Head of caudate nucleus (tissue), 42 donors: ENCODE results near the gene GLI1.
"Not testable (repeated sequence)": the region's sequence is repeated elsewhere in the genome, so short reads cannot be mapped to it uniquely, and the experiment has no call there.

Experiments used
- DNase-seq, 42 donors: peaks; one replicate each; pipeline versions ENCODE4 v3.0.0 to v3.0.0-alpha.2; 2020 to 2021; ENCODE audit warnings: mixed read lengths in 7 of 42
- intact Hi-C: fragments of 100-400 bp; cut with DNase I; formaldehyde crosslinking; loops from one replicate; pipeline ENCODE4 v1.15.0; 2022

Gene GLI1

DNA sequence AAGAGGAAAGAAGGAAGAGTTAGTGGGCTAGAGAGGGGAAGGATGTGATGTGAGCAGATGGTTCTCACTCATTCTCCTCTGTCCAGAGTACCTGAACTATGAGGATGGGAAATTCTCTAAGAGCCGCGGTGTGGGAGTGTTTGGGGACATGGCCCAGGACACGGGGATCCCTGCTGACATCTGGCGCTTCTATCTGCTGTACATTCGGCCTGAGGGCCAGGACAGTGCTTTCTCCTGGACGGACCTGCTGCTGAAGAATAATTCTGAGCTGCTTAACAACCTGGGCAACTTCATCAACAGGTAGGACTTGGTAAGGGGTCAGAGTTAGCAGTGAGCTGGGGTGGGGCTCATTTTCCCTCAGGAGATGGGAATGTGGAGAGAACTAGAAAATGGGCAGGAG, 53.1 kb downstream of the GLI1 start:
- intact Hi-C loops = no loop called here
- DNase-seq = no peak

DNA sequence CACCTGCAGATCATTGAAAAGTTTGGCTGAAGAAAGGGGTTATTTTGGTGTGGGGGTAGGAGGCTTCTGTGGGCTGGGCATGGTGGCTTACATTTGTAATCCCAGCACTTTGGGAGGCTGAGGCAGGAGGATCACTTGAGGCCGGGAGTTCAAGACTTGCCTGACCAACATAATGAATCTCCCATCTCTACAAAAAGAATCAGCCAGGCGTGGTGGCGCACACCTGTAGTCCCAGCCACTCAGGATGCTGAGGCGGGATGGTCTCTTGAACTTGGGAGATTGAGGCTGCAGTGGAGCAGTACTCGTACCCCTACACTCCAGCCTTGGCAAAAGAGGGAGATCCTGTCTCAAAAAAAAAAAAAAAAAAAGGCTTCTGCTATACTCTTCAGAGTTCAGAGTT, 53.7 kb downstream of the GLI1 start:
- intact Hi-C loops = no loop called here
- no peak for DNase-seq

DNA sequence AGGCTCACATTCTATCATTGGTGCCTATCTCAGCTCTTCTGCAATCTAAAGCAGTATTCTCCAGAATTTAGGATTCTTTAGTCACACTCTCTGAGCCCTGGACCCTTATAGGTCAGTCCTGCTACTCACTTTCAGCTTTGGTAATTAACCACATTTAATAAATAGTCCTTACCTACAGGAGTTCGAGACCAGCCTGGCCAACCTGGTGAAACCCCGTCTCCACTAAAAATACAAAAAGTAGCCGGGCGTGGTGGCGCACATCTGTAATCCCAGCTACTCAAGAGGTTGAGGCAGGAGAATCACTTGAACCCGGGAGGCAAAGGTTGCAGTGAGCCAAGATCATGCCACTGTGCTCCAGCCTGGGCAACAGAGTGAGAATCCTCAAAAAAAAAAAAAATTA, 54.1 kb downstream of the GLI1 start:
- intact Hi-C loops, DNase-seq: not testable (repeated sequence)

DNA sequence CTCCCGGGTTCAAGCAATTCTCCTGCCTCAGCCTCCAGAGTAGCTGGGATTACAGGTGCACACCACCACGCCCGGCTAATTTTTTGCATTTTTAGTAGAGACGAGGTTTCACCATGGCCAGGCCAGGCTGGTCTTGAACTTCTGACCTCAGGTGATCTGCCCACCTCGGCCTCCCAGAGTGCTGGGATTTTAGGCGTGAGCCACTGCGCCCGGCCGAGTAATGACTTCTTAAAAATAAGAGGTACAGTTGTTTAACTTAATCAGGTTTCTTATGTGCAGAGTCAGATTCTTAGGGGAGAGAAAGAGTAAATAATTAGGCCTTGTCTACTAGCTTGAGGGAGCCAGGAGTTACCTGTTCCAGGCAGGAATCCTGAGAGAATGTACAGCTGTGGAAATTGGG, 54.7 kb downstream of the GLI1 start:
- intact Hi-C loops, DNase-seq: not testable (repeated sequence)

DNA sequence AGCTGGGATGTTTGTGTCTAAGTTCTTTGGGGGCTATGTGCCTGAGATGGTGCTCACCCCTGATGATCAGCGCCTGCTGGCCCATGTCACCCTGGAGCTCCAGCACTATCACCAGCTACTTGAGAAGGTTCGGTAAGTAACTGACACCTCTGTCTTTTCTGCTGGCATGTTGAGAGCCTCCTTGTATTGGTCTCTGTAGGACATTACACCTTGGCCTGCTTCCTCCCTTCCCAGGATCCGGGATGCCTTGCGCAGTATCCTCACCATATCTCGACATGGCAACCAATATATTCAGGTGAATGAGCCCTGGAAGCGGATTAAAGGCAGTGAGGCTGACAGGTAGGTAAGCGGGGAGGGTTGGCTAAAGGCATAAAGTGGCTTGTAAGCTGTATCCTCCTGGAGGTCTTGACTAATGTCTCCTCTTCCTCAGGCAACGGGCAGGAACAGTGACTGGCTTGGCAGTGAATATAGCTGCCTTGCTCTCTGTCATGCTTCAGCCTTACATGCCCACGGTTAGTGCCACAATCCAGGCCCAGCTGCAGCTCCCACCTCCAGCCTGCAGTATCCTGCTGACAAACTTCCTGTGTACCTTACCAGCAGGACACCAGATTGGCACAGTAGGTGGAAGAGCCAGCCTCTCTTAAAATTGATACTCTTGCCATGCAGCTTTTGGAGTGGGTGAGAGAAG, 55.3 kb downstream of the GLI1 start:
- no peak for DNase-seq
- intact Hi-C loops = no loop called here

DNA sequence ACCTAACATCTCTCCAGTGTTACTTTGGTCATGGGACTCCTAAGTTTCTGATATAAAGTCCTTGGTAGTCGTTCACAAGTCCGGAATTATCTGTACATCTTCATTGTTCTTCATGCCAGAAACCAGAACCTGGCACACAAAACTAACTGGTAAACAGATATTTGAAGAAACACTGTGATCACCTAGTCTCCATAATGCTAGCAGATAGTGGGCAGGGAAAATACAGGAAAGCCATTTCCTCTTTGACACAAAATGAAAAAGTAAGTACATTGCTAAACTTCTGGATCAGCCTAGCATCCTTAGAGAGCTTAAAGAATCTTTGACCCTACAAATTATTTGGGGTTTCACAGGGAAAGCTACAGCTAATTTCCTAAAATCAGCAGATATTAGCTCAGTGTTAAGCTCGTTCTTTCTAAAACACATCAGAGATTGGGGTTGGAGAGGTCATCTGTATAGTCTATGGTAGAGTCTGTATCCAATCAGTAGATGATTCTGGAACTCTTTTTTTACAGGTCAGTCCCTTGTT, 55.9 kb downstream of the GLI1 start:
- DNase-seq = no peak
- intact Hi-C loops = no loop called here

DNA sequence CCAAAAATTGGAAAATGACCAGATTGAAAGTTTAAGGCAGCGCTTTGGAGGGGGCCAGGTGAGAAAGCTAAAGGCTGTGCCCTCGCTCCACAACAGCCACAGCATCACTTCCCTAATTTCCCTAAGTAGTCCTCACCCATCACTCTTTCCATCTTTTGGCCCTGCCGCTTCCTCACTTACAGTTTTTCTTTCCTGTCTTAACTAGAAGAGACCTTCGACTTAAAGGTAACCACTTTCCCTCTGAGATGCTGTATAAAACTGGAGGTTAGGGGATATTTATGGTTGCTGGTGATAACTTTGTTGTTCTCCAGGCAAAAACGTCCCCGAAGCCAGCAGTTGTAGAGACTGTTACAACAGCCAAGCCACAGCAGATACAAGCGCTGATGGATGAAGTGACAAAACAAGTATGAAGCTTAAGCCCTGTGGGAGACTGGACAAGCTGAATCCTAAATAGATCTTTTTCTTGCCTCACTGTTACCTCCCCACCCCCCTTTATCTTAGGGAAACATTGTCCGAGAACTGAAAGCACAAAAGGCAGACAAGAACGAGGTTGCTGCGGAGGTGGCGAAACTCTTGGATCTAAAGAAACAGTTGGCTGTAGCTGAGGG, 56.5 kb downstream of the GLI1 start:
- intact Hi-C loops = no loop called here
- DNase-seq = no peak

DNA sequence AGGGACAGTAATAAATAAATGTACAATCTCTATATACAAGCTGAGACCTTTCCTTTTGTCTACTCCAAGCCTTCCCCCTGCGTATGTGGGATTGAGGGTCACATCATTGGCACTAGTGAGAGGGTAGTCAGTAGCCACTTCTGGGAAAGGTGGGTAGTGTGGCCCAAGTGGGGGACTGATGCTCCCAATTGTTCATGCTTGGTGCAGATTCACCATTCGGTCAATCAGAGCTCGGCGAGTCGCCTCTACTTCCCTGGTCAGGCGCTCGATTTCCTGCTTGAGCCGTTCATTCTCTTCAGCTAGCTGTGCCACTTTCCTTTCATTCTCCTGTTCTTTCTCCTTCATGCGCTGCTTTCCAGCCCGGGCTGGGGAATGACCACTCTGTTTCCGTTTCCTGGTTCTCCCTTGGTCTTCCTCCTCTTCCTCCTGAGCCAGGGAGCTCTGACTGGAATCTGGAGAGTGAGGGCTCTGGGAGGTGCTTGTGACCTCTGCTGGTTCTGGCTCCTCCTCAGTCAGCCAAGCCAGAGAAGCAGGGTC, 57.1 kb downstream of the GLI1 start:
- intact Hi-C loops = no loop called here
- DNase-seq = no peak

DNA sequence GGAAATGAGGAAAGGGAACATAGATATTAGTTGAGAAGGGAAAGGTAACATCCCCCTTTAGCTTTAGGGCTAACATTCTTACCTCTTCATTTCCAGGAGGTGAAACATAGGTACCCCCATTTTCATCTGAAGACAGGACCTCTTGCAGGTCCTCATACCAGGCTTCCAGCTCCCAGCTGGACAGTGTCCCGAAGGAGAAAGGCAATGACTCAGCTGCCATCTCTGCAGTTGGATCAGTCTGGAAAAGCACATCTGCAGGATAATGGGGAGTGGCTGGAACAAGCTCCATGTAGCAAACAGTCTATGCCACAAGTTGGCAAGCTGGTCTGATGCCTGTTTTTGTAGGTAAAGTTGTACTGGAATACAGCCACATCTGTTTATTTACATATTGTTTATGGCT, 57.6 kb downstream of the GLI1 start:
- intact Hi-C loops = no loop called here
- DNase-seq = no peak

DNA sequence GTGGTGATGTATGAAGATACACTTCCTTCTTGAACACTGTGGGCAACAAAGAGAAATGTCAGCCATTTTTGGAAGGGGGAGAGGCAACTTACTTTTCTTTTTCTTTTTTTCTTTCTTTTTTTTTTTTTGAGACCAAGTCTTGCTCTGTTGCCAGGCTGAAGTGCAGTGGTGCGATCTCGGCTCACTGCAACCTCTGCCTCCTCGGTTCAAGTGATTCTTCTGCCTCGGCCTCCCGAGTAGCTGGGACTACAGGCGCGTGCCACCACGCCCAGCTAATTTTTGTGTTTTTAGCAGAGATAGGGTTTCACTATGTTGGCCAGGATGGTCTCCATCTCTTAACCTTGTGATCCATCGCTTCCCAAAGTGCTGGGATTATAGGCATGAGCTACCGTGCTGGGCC, 58.1 kb downstream of the GLI1 start:
- DNase-seq, intact Hi-C loops: not testable (repeated sequence)

DNA sequence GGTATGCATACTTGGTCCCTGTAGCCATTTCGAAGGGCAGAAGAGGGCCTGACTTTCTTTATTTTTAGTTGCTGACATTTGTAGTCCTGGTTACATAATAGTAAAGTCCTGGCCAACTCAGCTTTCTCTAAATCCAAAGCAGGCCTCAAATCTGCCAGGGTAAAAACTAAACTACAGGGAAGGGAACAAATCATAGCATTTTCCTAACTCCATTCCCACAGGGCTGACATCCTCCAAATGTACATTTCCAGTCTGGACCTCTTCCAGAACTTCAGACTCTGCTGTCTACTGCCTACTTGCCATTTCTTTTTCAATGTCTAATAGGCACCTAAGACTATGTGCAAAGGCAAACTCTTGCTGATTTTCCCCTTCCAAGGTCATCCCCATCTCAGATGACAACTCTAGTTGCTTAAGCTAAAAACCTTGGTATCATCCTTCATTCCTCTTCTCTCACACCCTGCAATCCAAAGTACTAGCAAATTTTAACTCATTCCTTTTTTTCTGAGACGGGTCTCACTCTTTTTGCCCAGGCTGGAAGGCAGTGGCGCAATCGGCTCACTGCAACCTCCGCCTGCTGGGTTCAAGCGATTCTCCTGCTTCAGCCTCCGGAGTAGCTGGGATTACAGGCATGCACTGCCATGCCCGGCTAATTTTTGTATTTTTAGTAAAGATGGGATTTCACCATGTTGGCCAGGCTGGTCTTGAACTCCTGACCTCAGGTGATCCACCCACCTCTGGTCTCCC, 58.8 kb downstream of the GLI1 start:
- intact Hi-C loops = no loop called here
- DNase-seq = no peak

DNA sequence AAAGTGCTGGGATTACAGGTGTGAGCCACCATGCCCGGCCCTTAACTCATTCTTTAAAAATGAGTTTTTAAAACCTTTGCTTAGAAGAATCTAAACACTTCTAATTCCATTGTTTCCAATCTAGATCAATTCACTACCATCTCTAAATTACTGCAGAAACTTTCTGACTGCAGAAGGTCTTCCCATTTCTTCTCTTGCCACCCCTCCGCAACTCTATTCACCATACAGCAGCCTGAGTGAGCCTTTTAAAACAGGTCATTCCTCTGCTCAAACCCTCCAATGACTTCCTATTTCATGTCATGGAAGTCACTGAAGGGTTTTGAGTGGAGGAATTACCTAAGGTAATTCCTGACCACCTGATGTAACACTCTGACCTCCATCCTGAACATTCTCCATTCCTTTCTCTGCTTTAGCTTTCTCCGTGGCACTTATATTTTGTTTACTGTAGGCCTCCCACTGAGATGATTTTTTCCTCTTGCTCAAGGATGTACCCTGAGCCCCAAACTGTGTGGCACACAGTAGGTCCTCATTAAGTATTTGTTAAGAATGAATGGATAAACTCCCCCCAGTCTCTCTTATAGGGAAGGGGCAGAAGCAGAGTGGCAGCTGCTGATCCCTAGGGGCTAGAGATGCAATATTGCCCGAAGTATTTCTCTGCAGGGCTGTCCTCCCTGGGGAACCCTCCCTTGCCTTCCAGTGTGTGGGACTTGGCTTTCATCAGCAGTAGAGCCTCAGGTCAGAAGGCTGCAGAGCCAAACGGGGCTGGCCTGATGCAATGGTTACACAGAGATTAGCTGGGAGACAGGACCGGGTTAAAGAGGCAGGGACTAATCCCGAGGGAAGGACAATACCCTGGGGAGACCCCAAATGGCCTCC, 59.6 kb downstream of the GLI1 start:
- intact Hi-C loops = no loop called here
- no peak for DNase-seq

DNA sequence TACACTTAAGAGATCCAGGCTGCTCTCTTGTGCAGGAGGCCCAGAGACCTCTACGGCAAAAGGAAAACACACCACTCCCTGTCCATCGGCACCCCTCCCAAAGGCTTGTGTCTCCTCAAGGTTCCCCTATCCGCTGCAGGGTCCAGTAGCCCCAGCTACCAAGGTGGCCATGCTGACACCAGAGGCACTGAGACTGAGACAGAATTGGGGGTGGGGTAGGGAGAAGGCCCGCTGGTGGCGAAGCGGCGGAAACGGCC, 60.1 kb downstream of the GLI1 start:
- intact Hi-C loops = no loop called here
- peak in 8 of 42 donors; percentile 25 to 57 (median 40) for DNase-seq

DNA sequence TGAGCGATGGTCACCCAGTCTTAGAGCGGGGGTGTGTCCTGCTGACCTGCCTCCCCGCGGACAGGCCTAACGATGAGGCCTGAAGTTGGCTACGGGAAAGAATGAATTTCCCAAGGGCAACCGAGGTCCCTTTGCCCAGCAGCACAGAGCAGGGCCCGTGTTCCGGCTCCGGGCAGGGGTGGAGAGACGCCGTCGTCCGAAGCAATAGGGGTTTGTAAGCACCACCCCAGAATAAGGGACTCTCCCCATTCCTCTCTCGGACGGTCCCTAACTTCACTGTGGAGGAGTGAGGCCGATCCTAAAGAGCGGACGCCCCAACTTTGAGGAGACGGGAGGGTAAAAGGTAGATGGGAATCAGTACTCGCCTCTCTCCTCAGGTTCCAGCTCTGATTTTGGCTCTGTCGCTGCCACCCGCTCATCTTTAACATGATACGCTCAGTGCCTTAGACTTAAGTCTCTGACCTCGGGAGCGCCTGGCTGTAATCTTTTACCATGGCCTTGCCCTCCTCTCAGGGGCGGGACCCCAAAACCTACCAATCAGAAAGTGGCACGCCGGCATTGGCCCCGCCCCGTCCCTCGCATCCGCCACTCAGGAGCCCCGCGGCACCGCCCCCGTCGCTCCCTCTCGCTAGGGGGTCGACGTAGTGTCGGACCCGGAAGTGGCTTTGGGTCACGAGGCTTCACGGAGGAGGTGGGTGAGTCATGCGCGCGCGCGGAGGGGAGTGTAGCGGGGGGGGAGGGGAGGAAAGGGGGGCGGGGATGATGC, 60.7 kb downstream of the GLI1 start, which contains the start of gene DDIT3:
Gene DDIT3 (minus strand): TSS at position 462 of the 766 bp plus-strand sequence. CDS start 3,108 bp downstream, outside the sequence.
- intact Hi-C loops = no loop called here
- peak; percentile 99 to 100 (median 99) for DNase-seq

DNA sequence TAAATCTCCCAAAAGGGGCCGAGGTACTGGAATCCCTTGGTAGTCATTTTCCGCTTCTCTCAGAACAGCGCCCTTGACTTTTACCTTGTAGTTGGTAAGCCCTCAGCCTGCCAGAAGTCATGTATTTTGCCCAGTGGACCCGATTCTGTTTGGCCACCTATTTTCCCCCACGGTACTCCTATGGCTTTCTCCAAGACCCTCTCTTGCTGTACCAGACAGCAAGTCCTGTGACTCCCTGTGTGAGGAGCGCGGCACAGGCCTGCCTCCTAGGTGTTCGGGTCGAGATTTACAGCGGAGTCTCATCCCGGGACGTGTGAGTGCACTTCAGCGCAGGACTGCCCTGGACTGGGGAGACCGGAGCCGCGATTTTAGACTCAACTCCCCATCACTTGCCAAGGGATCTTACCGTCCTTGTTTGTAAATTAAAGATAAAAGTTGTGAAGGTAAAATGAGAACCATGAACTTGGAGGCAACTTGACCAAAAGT, 62.0 kb downstream of the GLI1 start:
- intact Hi-C loops = no loop called here
- DNase-seq = peak in 34 of 42 donors; percentile 14 to 73 (median 48)
